NT2/D1 (cell line): ENCODE results near the gene FLRT2.

Source experiments
- YY1 ChIP-seq: IDR thresholded peaks from 2 replicates; pipeline ENCODE4 v1.6.1; 2011; ENCODE audit not compliant: insufficient read length, insufficient read depth
- ZNF274 ChIP-seq: IDR thresholded peaks from 2 replicates; pipeline ENCODE4 v1.6.1; 2011; ENCODE audit warnings: mild to moderate bottlenecking, low read depth, low read length

DNA sequence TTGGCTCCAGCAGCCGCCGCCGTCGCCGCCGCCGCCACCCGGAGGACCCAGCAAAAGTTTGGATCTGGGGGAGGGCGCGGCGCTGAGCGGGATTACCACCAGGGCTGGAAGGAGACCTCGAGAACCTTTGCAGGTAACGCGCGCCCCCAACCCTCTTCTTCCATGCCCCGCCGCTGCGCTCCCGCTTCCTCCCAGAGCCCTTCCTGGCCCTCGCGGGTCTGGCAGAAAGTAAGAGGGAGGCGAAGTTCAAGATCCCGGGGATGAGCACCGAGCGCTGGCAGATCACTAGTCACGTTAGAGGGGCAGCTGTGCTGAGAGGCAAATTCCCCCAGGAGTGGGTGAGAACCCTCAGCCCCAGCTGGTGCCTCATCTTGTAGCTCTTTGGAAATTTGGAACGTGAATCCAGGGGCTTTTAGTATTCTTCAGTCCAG, 3.9 kb downstream of the FLRT2 start:
- TF ChIP-seq ZNF274 (no peak), YY1 (no peak)
